AG04449 (cell line): ENCODE results near the gene IDE.

Experiments
- CTCF ChIA-PET: fragments of 350-600 bp; formaldehyde crosslinking; extraction: SDS; loops from one replicate; lab custom pipeline; 2021; ENCODE audit warnings: antibody characterized with exemption; lab: Yijun Ruan, JAX
- POLR2A ChIA-PET: fragments of 400-600, 350-600 bp; formaldehyde crosslinking; extraction: SDS; loops from one replicate; lab custom pipeline; 2020; ENCODE audit warnings: antibody characterized with exemption, inconsistent platforms; lab: Yijun Ruan, JAX
- DNase-seq: peaks from one replicate; pipeline ENCODE4 v3.0.0-alpha.2; 2010; ENCODE audit warnings: low read depth, low spot score
- H3K4me3 ChIP-seq: 2 replicates; pipeline ENCODE4 v1.5.1; 2011; ENCODE audit warnings: low read depth, mild to moderate bottlenecking, control low read depth, low read length
- CTCF ChIP-seq: IDR thresholded peaks from one replicate; pipeline ENCODE4 v1.5.1; 2011; ENCODE audit warnings: mild to moderate bottlenecking, moderate library complexity, low read length, control low read depth, inconsistent platforms; ENCODE audit not compliant: insufficient read depth; ENCODE audit errors: missing control alignments

IDE gene

GRCh38 chr10:92434385-92434784 is 139.5 kb downstream of the IDE start:
- POLR2A ChIA-PET = no interaction called here
- DNase-seq = no peak
- CTCF ChIA-PET = interaction anchor here (0.6 to 8.4 kb wide), 11 partner anchors 9 to 638 kb away, joined by 3 to 78 read pairs (median 3); no protein-coding TSS in a partner anchor
- H3K4me3 ChIP-seq = no peak overlapping the region
- TF ChIP-seq CTCF = no peak

- ChIA-PET CTCF (interaction anchor here (1.1 to 8.4 kb wide), 4 partner anchors 12 to 344 kb away, joined by 3 to 78 read pairs (median 4); no protein-coding TSS in a partner anchor), POLR2A (no interaction called here)
- DNase-seq = no peak
- TF ChIP-seq CTCF = no peak
- H3K4me3 ChIP-seq = no peak overlapping the region
Measured at GRCh38 chr10:92432596-92432995, 141.3 kb downstream of the IDE start.

GRCh38 chr10:92430103-92430502 is 143.8 kb downstream of the IDE start:
- CTCF ChIA-PET = no interaction called here
- no peak for DNase-seq
- no peak for TF ChIP-seq CTCF
- POLR2A ChIA-PET = no interaction called here
- H3K4me3 ChIP-seq = no peak overlapping the region

- TF ChIP-seq CTCF = no peak
- ChIA-PET POLR2A (no interaction called here), CTCF (interaction anchor here (1.3 kb wide), 1 partner anchor 361 kb away, joined by 3 read pairs; no protein-coding TSS in a partner anchor)
- no peak overlapping the region for H3K4me3 ChIP-seq
- DNase-seq = no peak
Measured at GRCh38 chr10:92421550-92421949, 152.3 kb downstream of the IDE start.

GRCh38 chr10:92420546-92421275 is 153.2 kb downstream of the IDE start:
- DNase-seq = no peak
- H3K4me3 ChIP-seq = peak overlapping the region; percentile 39
- TF ChIP-seq CTCF = no peak
- CTCF ChIA-PET = interaction anchor here (0.7 to 1.6 kb wide), 9 partner anchors 12 to 663 kb away, joined by 3 to 9 read pairs (median 3); no protein-coding TSS in a partner anchor
- POLR2A ChIA-PET = no interaction called here

GRCh38 chr10:92419740-92420545 is 153.9 kb downstream of the IDE start:
- DNase-seq = no peak
- ChIA-PET POLR2A (no interaction called here), CTCF (interaction anchor here (0.7 to 1.6 kb wide), 12 partner anchors 12 to 662 kb away, joined by 3 to 9 read pairs (median 3); no protein-coding TSS in a partner anchor)
- TF ChIP-seq CTCF = peak; percentile 56
- peak overlapping the region; percentile 39 for H3K4me3 ChIP-seq
